Stimulated activated CD8-positive, alpha-beta memory T cell treated with anti-CD3 and anti-CD28 coated beads, Interleukin-12 subunit alpha, Interleukin-12 subunit beta, amount 100 ng/mL, for 1 hour (primary cell): Measurements from ENCODE around the gene KRTAP4-5.
"Not testable (repeated sequence)": the region's sequence is repeated elsewhere in the genome, so short reads cannot be mapped to it uniquely, and the experiment has no call there.

ENCODE experiments used
- DNase-seq: peaks from one replicate; pipeline ENCODE4 v3.0.0-alpha.2; 2020; ENCODE audit warnings: low read depth

Gene KRTAP4-5

GRCh38 chr17:41149652-41149985, at the start of gene KRTAP4-5:
Gene KRTAP4-5 (minus strand): TSS chr17:41149825. CDS start chr17:41149767, 58 bp downstream.
- DNase-seq = no peak

- DNase-seq = no peak
Observed at GRCh38 chr17:41196068-41196467, 46.4 kb upstream of the KRTAP4-5 start.

GRCh38 chr17:41190328-41190727, 40.7 kb upstream of the KRTAP4-5 start:
- no peak for DNase-seq

- not testable (repeated sequence) for DNase-seq
Observed at GRCh38 chr17:41189837-41190318, 40.3 kb upstream of the KRTAP4-5 start, which contains the start of gene KRTAP9-1. Gene KRTAP9-1 (plus strand): TSS chr17:41189887. CDS start chr17:41189887, 0 bp downstream.

- no peak for DNase-seq
Observed at GRCh38 chr17:41186872-41187271, 37.2 kb upstream of the KRTAP4-5 start.

- no peak for DNase-seq
Observed at GRCh38 chr17:41185001-41185400, 35.4 kb upstream of the KRTAP4-5 start.

GRCh38 chr17:41184480-41184961, 34.9 kb upstream of the KRTAP4-5 start, which contains the start of gene KRTAP4-1:
Gene KRTAP4-1 (minus strand): TSS chr17:41184911. CDS start chr17:41184854, 57 bp downstream.
- DNase-seq = no peak

- DNase-seq = no peak
Observed at GRCh38 chr17:41178843-41179616, 29.4 kb upstream of the KRTAP4-5 start.

- no peak for DNase-seq
Observed at GRCh38 chr17:41178341-41178740, 28.7 kb upstream of the KRTAP4-5 start.

- no peak for DNase-seq
Observed at GRCh38 chr17:41177727-41178271, 28.2 kb upstream of the KRTAP4-5 start, which contains the start of gene KRTAP4-2. Gene KRTAP4-2 (minus strand): TSS chr17:41178221. CDS start chr17:41178164, 57 bp downstream.

- no peak for DNase-seq
Observed at GRCh38 chr17:41176744-41177387, 27.2 kb upstream of the KRTAP4-5 start.

GRCh38 chr17:41171886-41172285, 22.3 kb upstream of the KRTAP4-5 start:
- no peak for DNase-seq

- no peak for DNase-seq
Observed at GRCh38 chr17:41168121-41168520, 18.5 kb upstream of the KRTAP4-5 start, which contains the start of gene KRTAP4-3. Gene KRTAP4-3 (minus strand): TSS chr17:41168221. CDS start chr17:41168172, 49 bp downstream.

- DNase-seq = no peak
Observed at GRCh38 chr17:41167561-41167960, 17.9 kb upstream of the KRTAP4-5 start.

- no peak for DNase-seq
Observed at GRCh38 chr17:41163828-41164227, 14.2 kb upstream of the KRTAP4-5 start.

GRCh38 chr17:41160648-41161047, 11.0 kb upstream of the KRTAP4-5 start, which contains the start of gene KRTAP4-4:
Gene KRTAP4-4 (minus strand): TSS chr17:41160748. CDS start chr17:41160691, 57 bp downstream.
- no peak for DNase-seq

- DNase-seq = not testable (repeated sequence)
Observed at GRCh38 chr17:41160190-41160589, 10.6 kb upstream of the KRTAP4-5 start.

GRCh38 chr17:41153856-41154255, 4.2 kb upstream of the KRTAP4-5 start:
- DNase-seq = no peak

- no peak for DNase-seq
Observed at GRCh38 chr17:41151525-41151924, 1.9 kb upstream of the KRTAP4-5 start.

GRCh38 chr17:41150026-41150425, 401 bp upstream of the KRTAP4-5 start:
- no peak for DNase-seq

GRCh38 chr17:41148971-41149651, 514 bp downstream of the KRTAP4-5 start:
- not testable (repeated sequence) for DNase-seq
